CD4-positive, alpha-beta T cell treated with Interleukin-4 for 4 hours (primary cell): ENCODE measurements around the gene RGS4.
A peak's percentile ranks its signal among the peaks of the same experiment; 100 is the strongest.
"Not testable (repeated sequence)": the region's sequence is repeated elsewhere in the genome, so short reads cannot be mapped to it uniquely, and the experiment has no call there.

Experiments
- DNase-seq: peaks from one replicate; pipeline ENCODE4 v3.0.0-alpha.2; 2020

Gene RGS4

GRCh38 chr1:163069655-163070277 is 605 bp downstream of the RGS4 start:
- no peak for DNase-seq

GRCh38 chr1:163071405-163072255 is 2.5 kb downstream of the RGS4 start:
- DNase-seq, result peak; percentile 33

GRCh38 chr1:163072658-163073057 is 3.5 kb downstream of the RGS4 start:
- DNase-seq, result no peak

GRCh38 chr1:163074004-163074403 is 4.8 kb downstream of the RGS4 start:
- DNase-seq, result no peak

- DNase-seq, result no peak
Measured at GRCh38 chr1:163074716-163075284, 5.6 kb downstream of the RGS4 start.

GRCh38 chr1:163076044-163076443 is 6.9 kb downstream of the RGS4 start:
- DNase-seq, result no peak

- DNase-seq, result no peak
Measured at GRCh38 chr1:163076446-163076845, 7.3 kb downstream of the RGS4 start.

- no peak for DNase-seq
Measured at GRCh38 chr1:163076981-163077761, 8.0 kb downstream of the RGS4 start.

- no peak for DNase-seq
Measured at GRCh38 chr1:163082971-163083370, 13.8 kb downstream of the RGS4 start.

- DNase-seq, result no peak
Measured at GRCh38 chr1:163083690-163084089, 14.5 kb downstream of the RGS4 start.

- no peak for DNase-seq
Measured at GRCh38 chr1:163084330-163084729, 15.2 kb downstream of the RGS4 start.

GRCh38 chr1:163085041-163085903 is 16.1 kb downstream of the RGS4 start:
- DNase-seq, result no peak

- no peak for DNase-seq
Measured at GRCh38 chr1:163085904-163086268, 16.7 kb downstream of the RGS4 start.

GRCh38 chr1:163089117-163089516 is 20.0 kb downstream of the RGS4 start:
- not testable (repeated sequence) for DNase-seq

- no peak for DNase-seq
Measured at GRCh38 chr1:163090321-163090945, 21.3 kb downstream of the RGS4 start.

- no peak for DNase-seq
Measured at GRCh38 chr1:163093169-163093568, 24.0 kb downstream of the RGS4 start.

- no peak for DNase-seq
Measured at GRCh38 chr1:163093579-163093978, 24.4 kb downstream of the RGS4 start.

- DNase-seq, result no peak
Measured at GRCh38 chr1:163094182-163094581, 25.0 kb downstream of the RGS4 start.

GRCh38 chr1:163094589-163094988 is 25.4 kb downstream of the RGS4 start:
- no peak for DNase-seq

GRCh38 chr1:163095213-163095612 is 26.1 kb downstream of the RGS4 start:
- DNase-seq, result no peak

GRCh38 chr1:163102590-163102989 is 33.4 kb downstream of the RGS4 start:
- no peak for DNase-seq
